ENCODE results near the gene CLSTN2.

The CLSTN2 gene

DNA sequence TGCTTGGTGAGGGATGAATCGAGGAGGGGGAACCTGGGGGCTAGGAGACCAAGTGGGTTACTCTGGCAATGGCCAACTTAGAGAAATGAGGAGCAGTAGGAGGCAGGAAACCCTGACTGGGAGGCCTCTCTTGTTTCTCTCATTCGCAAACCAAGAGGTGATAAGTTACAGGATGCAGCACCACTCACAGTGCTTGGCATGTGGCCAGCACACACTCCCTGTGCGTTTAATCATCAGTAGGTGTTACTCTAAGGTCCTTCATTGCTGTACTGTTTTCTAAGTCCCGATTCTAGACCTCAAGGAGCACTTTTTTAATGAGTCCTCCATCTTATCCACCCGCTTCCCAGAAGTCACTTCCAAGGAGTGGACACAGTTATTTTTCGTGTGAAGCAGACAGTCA, 428.8 kb downstream of the CLSTN2 start:
- DNase-seq (ENCODE audit: extremely low spot score), result no peak
- ChIA-PET CTCF (no interaction called here), POLR2A (no interaction called here)
- no peak for TF ChIP-seq LEF1 (IDR thresholded peaks at IDR 0.05; ENCODE audit: borderline replicate concordance)
- no peak for TF ChIP-seq SP1 (IDR thresholded peaks at IDR 0.05)
- no peak for TF ChIP-seq BHLHE40 (IDR thresholded peaks at IDR 0.05; ENCODE audit: borderline replicate concordance)
- TF ChIP-seq HDGF (IDR thresholded peaks at IDR 0.05; ENCODE audit: borderline replicate concordance), result no peak
- no peak for TF ChIP-seq TARDBP (IDR thresholded peaks at IDR 0.05)
- no peak for TF ChIP-seq NFRKB (IDR thresholded peaks at IDR 0.05)
- TF ChIP-seq SUZ12 (IDR thresholded peaks at IDR 0.05), result no peak
- no peak for TF ChIP-seq CTBP1 (IDR thresholded peaks at IDR 0.05; ENCODE audit: borderline replicate concordance)
- no peak for TF ChIP-seq PKNOX1 (IDR thresholded peaks at IDR 0.05)
- no peak for TF ChIP-seq ELF4 (IDR thresholded peaks at IDR 0.05)
- no peak for TF ChIP-seq FOXA1 (IDR thresholded peaks at IDR 0.05)
- TF ChIP-seq L3MBTL2 (conservative IDR thresholded peaks at IDR 0.05), result no peak
- no peak for TF ChIP-seq FOXM1 (IDR thresholded peaks at IDR 0.05; ENCODE audit: borderline replicate concordance)
- no peak for TF ChIP-seq FOXK2 (IDR thresholded peaks at IDR 0.05)
- TF ChIP-seq ZNF384 (IDR thresholded peaks at IDR 0.05), result no peak

GRCh38 chr3:140365872-140366697, 431.1 kb downstream of the CLSTN2 start:
- DNase-seq (ENCODE audit: extremely low spot score), result no peak
- POLR2A ChIA-PET, result no interaction called here
- CTCF ChIA-PET, result no interaction called here
- no peak for TF ChIP-seq FOXA1 (IDR thresholded peaks at IDR 0.05)
- no peak for TF ChIP-seq L3MBTL2 (conservative IDR thresholded peaks at IDR 0.05)

DNA sequence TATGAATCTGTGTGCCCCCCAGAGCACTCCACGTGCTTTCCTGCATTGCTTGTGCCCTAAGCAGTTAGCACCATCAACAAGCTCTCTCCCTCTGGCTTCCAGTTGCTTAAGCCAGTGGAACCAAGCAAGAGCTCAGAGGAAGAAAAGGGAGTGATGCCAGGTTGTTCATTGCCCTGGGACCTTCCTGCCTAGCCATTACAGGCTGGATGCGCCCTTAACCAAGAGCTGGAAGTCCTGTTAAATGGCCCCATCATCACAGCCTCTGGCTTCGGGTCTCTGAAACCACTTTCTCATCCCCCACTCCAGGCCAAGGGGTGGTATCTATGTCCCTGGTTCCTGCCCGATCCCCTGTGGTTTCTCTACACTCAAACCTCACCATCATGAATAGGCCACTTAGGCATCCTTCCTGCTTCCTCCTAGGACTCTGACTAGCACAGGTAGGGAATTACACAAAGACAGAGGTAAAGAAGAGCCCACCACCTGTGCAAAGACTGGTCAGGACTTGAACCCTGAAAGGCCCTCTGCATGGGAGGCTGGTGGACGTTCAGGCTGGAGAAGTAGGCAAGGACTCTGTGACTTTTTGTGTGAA, 433.3 kb downstream of the CLSTN2 start:
- no peak for DNase-seq (ENCODE audit: extremely low spot score)
- ChIA-PET CTCF (no interaction called here), POLR2A (no interaction called here)
- TF ChIP-seq FOXM1 (IDR thresholded peaks at IDR 0.05; ENCODE audit: borderline replicate concordance) (no peak), FOXK2 (IDR thresholded peaks at IDR 0.05) (no peak), HDGF (IDR thresholded peaks at IDR 0.05; ENCODE audit: borderline replicate concordance) (no peak), PKNOX1 (IDR thresholded peaks at IDR 0.05) (no peak), NFRKB (IDR thresholded peaks at IDR 0.05) (no peak), ARNT (IDR thresholded peaks at IDR 0.05) (no peak), BHLHE40 (IDR thresholded peaks at IDR 0.05; ENCODE audit: borderline replicate concordance) (no peak), ELF4 (IDR thresholded peaks at IDR 0.05) (no peak)

DNA sequence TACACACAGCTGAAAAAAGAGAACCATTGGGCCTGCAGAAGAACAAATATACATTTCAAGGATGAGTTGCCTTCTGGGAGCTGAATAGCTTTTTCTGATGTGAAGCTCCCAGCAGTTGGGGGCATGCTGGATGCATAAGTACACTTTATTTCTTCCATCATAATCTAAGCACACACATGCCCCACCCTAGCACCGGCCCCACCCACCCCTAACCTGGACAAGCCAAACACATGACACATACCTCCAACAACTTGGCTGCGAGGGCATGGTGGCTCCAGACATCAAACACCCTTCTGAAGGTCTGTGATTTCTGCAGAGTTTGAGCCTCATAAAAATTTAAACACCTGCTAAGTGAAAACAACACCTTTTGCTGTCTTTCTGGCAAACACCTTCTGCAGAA, 435.7 kb downstream of the CLSTN2 start:
- no peak for TF ChIP-seq FOXA1 (IDR thresholded peaks at IDR 0.05)
- no peak for TF ChIP-seq SUZ12 (IDR thresholded peaks at IDR 0.05)
- TF ChIP-seq TARDBP (IDR thresholded peaks at IDR 0.05), result no peak
- TF ChIP-seq FOXM1 (IDR thresholded peaks at IDR 0.05; ENCODE audit: borderline replicate concordance), result no peak
- TF ChIP-seq BHLHE40 (IDR thresholded peaks at IDR 0.05; ENCODE audit: borderline replicate concordance), result no peak
- no peak for TF ChIP-seq HDGF (IDR thresholded peaks at IDR 0.05; ENCODE audit: borderline replicate concordance)
- no peak for TF ChIP-seq ELF4 (IDR thresholded peaks at IDR 0.05)
- no peak for TF ChIP-seq PKNOX1 (IDR thresholded peaks at IDR 0.05)
- TF ChIP-seq LEF1 (IDR thresholded peaks at IDR 0.05; ENCODE audit: borderline replicate concordance), result no peak
- TF ChIP-seq NFRKB (IDR thresholded peaks at IDR 0.05), result no peak
- no peak for TF ChIP-seq FOXK2 (IDR thresholded peaks at IDR 0.05)
- no peak for TF ChIP-seq ARNT (IDR thresholded peaks at IDR 0.05)
- TF ChIP-seq SP1 (IDR thresholded peaks at IDR 0.05), result no peak
- TF ChIP-seq L3MBTL2 (conservative IDR thresholded peaks at IDR 0.05), result no peak
- no peak for TF ChIP-seq ZNF384 (IDR thresholded peaks at IDR 0.05)
- no peak for TF ChIP-seq CTBP1 (IDR thresholded peaks at IDR 0.05; ENCODE audit: borderline replicate concordance)
- ChIA-PET POLR2A (no interaction called here), CTCF (no interaction called here)
- DNase-seq (ENCODE audit: extremely low spot score), result no peak

DNA sequence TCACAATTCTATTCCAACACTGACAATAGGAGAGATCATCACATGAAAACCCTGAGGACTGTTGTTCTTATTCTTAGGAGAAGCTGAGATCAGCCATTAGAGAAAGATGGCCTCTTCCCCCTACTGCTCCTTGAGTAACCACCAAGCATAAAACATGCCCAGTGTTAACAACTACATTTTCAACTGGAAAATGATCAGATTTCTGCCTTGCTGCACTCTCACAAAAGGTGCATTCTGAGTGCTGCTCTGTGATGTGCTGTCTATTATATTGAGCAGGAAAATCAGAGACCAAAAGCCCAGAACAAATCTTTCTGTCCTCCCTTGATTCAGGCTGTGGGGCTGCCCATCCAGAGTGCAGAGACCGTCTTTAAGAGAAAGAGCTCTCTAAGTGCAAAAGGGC, 438.2 kb downstream of the CLSTN2 start:
- no peak for DNase-seq (ENCODE audit: extremely low spot score)
- ChIA-PET CTCF (no interaction called here), POLR2A (no interaction called here)
- TF ChIP-seq PKNOX1 (IDR thresholded peaks at IDR 0.05) (no peak), HDGF (IDR thresholded peaks at IDR 0.05; ENCODE audit: borderline replicate concordance) (no peak), L3MBTL2 (conservative IDR thresholded peaks at IDR 0.05) (no peak), CTBP1 (IDR thresholded peaks at IDR 0.05; ENCODE audit: borderline replicate concordance) (no peak), FOXM1 (IDR thresholded peaks at IDR 0.05; ENCODE audit: borderline replicate concordance) (no peak), ZNF384 (IDR thresholded peaks at IDR 0.05) (no peak), FOXK2 (IDR thresholded peaks at IDR 0.05) (no peak), SP1 (IDR thresholded peaks at IDR 0.05) (no peak), ARNT (IDR thresholded peaks at IDR 0.05) (no peak), FOXA1 (IDR thresholded peaks at IDR 0.05) (no peak), SUZ12 (IDR thresholded peaks at IDR 0.05) (no peak), NFRKB (IDR thresholded peaks at IDR 0.05) (no peak), TARDBP (IDR thresholded peaks at IDR 0.05) (no peak), ELF4 (IDR thresholded peaks at IDR 0.05) (no peak), LEF1 (IDR thresholded peaks at IDR 0.05; ENCODE audit: borderline replicate concordance) (no peak), BHLHE40 (IDR thresholded peaks at IDR 0.05; ENCODE audit: borderline replicate concordance) (no peak)

All from HEK293T (cell line).